Right ventricle myocardium superior (tissue), 1 donor: ENCODE results near the gene F2RL2. TPM values are rescaled to one million over a fixed set of nuclear protein-coding genes. Genes with fewer than 3 reads are reported as not detected.
A peak's percentile ranks its signal among the peaks of the same experiment; 100 is the strongest.
"Not testable (repeated sequence)": the region's sequence is repeated elsewhere in the genome, so short reads cannot be mapped to it uniquely, and the experiment has no call there.

Source experiments
- ATAC-seq: fragments of 200-7000 bp; cut with Tn5 transposase; one replicate; pipeline ENCODE4 v1.9.1; 2020; ENCODE audit warnings: mild to moderate bottlenecking; ENCODE audit not compliant: poor library complexity
- DNase-seq: peaks from one replicate; pipeline ENCODE4 v3.0.0-alpha.2; 2020
- intact Hi-C: fragments of 100-400 bp; cut with DNase I; formaldehyde crosslinking; loops from one replicate; pipeline ENCODE4 v1.11.2; 2022
- total RNA-seq: library from RNA; stranded (reverse); fragmentation: NEBNext Ultra II Directional; extraction: Animal tissue kit (Norgen Biotek cat#: 25700); gene quantifications from one replicate; pipeline ENCODE4 v1.2.1, GENCODE V29; 2021
- donor health status: DM: no; HTN: yes; CAD: no; lungs with severe emphysema.

The F2RL2 gene
- total RNA-seq, 1 donor from 2014 or later, result 0.13 TPM

DNA sequence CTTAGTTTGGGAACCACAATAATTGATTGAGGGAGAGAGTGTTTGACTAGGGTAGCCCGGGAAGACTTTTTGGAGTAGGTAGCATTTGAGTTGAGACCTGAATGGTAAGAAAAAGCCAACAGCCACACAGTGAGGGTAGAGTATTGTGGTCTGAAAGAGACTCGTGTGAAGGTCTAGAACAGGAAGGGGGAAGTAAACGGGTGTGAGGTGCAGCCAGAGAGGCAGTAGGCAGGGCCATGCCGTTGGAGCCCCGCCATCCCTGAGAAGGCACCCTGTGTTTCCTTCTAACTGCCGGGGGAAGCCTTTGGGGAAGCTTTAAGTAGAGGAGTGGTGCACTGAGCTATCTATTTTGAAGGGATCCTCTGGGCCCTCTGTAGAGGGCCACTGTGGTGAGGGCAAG is 3.5 kb upstream of the F2RL2 start:
- peak; percentile 47 for DNase-seq
- ATAC-seq, result no peak
- intact Hi-C loops, result no loop called here

DNA sequence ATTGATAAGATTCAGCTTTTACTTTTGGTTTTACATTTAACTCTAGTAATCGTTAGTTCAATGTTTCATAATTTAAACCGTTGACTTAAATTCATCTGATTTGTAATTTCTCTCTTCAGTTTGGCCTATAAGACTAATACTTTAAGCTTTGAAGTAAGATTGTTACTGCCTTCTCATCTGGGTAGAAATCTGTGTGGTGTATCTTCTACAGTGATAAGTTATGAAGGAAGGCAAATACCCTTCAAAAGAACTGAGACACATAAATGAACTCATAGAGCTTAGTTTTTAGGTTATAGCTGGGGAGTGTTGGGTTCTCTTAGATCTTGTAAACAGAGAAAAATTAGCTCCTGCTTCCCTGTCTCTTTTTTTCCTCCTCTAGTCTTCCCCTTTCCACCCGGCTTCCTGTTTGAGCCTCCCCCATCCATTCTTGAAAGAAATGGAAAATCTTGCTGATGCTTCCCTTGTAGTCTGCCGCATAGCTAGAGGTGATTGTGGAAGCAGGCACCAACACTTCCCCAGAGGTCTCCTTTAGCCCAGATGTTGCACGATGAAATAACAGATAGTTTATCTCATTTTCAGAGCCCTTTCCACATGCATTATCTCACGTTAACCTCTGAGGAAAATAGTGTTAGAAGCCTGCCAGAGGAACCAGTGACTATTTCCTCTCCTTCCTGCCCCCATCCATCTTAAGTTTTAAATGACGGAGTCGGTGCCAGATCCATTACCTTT is 2.0 kb upstream of the F2RL2 start:
- no peak for ATAC-seq
- intact Hi-C loops, result no loop called here
- DNase-seq, result no peak

- ATAC-seq (no peak), DNase-seq (no peak)
- intact Hi-C loops, result no loop called here
Observed at GRCh38 chr5:76622076-76622475, 1.1 kb downstream of the F2RL2 start.

- intact Hi-C loops, result no loop called here
- DNase-seq (no peak), ATAC-seq (no peak)
Observed at GRCh38 chr5:76620166-76620565, 3.0 kb downstream of the F2RL2 start.

- intact Hi-C loops, result no loop called here
- DNase-seq (no peak), ATAC-seq (no peak)
Observed at GRCh38 chr5:76617675-76618074, 5.5 kb downstream of the F2RL2 start.

DNA sequence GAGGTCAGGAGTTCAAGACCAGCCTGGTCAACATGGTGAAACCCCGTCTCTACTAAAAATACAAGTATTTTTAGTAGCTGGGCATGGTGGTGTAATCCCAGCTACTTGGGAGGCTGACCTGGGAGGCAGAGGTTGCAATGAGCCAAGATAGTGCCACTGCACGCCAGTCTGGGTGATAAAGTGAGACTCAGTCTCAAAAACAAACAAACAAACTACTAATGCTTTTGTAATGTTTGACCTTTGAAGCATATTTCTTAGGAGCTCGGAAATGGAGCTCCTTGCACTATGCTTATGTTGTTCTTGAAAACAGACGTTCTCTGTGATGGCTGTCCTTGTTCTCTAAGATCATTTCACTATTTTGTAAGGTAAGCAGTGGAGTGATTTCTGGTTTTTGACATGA is 6.0 kb downstream of the F2RL2 start:
- intact Hi-C loops, result no loop called here
- no peak for DNase-seq
- no peak for ATAC-seq

- no peak for ATAC-seq
- intact Hi-C loops, result no loop called here
- DNase-seq, result no peak
Observed at GRCh38 chr5:76616206-76616605, 7.0 kb downstream of the F2RL2 start.

GRCh38 chr5:76615759-76616158 is 7.4 kb downstream of the F2RL2 start:
- intact Hi-C loops, result no loop called here
- no peak for DNase-seq
- ATAC-seq, result no peak

DNA sequence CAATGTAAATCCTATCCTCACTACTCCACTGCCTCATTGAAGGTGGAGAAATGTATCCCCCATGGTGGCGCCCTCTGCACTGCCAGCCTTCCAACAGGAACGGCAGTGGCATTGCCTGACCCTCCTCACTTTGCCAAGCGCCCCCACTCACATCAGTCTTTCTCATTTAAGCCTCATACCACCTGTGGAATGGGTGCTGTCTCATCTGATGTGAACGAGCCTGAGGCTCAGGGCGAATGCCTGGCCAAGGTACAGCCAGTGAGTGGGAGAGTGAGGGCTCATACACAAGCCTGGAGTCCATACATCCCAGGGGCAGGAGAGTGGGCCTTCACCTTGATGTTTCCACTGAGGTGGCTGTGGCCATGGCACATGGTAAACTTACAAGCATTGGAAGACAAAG is 10.3 kb downstream of the F2RL2 start:
- intact Hi-C loops, result no loop called here
- ATAC-seq, result no peak
- DNase-seq, result no peak

- DNase-seq (no peak), ATAC-seq (no peak)
- intact Hi-C loops, result no loop called here
Observed at GRCh38 chr5:76610196-76610595, 13.0 kb downstream of the F2RL2 start.

DNA sequence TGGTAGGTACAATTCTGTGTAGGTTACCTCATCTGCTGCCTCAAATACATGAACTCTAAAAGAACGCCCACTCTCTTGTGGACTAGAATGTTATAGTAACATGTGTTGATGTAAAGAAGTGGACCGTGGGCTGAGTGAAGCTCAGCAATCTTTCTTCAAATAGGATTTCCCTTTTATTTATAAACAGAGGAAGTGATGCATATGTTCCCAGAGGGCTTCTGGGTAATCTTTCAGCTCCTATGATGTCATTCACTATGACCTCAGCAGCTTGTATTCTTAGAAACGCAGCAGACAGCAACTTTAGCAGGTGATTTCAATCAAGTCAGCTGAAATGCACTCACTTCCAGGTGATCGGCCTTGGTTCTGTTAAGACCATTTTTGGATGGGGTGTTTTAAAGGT is 14.4 kb downstream of the F2RL2 start:
- ATAC-seq (no peak), DNase-seq (no peak)
- intact Hi-C loops, result no loop called here

DNA sequence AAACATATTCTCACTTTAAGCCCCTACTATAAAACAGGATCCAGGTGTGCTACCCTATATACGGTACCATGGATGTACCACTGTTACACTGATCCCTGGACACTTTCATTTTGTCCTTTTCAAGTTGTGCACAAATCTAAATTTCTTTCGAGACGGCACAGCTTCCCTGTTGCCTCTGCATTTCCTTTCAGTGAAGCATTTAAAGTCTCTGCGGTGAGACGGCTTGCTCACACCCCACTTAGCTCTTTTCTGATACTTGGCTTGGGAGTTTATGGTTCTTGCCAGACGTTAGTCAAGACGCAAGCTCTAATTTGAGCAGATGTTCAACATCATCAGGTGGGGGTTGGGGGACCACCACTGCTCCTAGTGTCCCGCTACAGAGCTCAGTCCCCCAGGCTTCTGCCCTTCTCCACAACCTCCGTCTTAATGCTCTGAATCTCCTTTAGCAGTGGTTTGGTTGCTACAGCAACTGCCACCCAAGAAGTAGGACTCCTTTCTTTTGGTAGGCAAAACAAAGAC is 15.8 kb downstream of the F2RL2 start:
- DNase-seq, result no peak
- intact Hi-C loops, result no loop called here
- ATAC-seq, result no peak

- no peak for DNase-seq
- ATAC-seq, result no peak
- intact Hi-C loops, result no loop called here
Observed at GRCh38 chr5:76606701-76607100, 16.5 kb downstream of the F2RL2 start.

DNA sequence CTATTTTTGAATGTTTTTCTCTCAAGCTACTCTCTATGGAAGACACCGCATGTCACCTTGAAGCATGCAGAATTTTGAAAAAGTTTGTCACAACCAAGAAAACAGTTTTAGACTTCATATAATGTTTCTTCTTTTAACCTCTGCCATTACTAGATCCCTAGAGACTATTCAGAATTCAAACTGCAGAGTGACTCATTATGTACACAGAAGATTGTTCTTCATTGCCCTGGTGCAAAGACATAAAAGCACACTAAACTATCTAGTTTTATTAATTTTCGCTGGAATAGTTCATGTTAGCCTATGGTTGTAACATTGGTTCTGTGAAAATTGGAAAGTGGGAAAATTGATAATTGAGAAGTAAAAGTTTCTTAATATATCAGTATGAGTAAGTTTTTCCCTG is 18.4 kb downstream of the F2RL2 start:
- intact Hi-C loops, result no loop called here
- ATAC-seq (no peak), DNase-seq (no peak)

DNA sequence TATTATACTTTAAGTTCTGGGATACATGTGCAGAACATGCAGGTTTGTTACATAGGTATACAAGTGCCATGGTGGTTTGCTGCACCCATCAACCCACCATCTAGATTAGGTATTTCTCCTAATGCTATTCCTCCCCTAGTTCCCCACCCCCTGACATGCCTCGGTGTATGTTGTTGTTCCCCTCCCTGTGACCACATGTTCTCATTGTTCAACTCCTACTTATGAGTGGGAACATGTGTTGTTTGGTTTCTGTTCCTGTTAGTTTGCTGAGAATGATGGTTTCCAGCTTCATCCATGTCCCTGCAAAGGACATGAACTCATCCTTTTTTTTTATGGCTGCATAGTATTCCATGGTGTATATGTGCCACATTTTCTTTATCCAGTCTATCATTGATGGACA is 19.2 kb downstream of the F2RL2 start:
- ATAC-seq, intact Hi-C loops, DNase-seq: not testable (repeated sequence)

- DNase-seq, result no peak
- no peak for ATAC-seq
- intact Hi-C loops, result no loop called here
Observed at GRCh38 chr5:76602094-76602726, 21.0 kb downstream of the F2RL2 start.

- intact Hi-C loops, result loop anchor here (2.0 kb wide), 1 partner anchor 173 kb away; no protein-coding TSS in a partner anchor
- ATAC-seq (peak; percentile 73), DNase-seq (no peak)
Observed at GRCh38 chr5:76601470-76601869, 21.7 kb downstream of the F2RL2 start.

DNA sequence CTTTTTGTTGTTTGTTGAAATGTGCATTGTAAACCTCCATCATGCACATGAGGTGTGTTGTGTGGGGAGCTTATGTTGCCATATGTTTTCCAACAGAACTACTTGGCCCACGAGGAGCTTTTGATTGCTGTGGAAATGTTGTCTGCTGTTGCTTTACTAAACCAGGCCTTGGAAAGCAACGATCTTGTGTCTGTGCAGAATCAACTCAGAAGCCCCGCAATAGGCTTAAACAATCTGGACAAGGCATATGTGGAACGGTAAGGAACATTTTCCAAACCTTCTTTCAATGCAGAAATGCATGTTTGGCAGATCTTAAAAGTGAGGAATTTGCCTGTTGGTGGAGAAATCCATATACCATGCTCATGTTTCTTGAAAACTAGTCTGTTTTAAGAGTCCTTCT is 22.5 kb downstream of the F2RL2 start:
- ATAC-seq, result no peak
- no peak for DNase-seq
- intact Hi-C loops, result loop anchor here (2.0 kb wide), 1 partner anchor 174 kb away; no protein-coding TSS in a partner anchor

DNA sequence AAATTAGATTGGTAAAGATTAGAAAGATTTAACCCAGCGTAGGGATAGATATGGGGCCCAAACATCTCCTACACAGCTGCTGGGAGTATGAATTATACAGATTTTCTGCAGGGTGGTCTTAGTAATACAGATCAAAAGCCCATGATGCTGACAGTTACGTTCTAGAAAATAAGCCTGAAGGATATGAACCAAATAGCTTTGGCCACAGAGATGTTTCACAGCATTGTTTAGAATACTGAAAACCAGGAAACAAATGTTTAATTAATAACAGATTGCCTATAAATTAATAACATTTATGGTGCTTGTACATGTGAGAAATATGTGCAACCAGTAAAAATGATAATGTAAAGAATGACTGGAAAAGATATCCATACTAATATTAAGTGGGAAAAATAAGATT is 24.7 kb downstream of the F2RL2 start:
- DNase-seq, result no peak
- intact Hi-C loops, result no loop called here
- no peak for ATAC-seq

DNA sequence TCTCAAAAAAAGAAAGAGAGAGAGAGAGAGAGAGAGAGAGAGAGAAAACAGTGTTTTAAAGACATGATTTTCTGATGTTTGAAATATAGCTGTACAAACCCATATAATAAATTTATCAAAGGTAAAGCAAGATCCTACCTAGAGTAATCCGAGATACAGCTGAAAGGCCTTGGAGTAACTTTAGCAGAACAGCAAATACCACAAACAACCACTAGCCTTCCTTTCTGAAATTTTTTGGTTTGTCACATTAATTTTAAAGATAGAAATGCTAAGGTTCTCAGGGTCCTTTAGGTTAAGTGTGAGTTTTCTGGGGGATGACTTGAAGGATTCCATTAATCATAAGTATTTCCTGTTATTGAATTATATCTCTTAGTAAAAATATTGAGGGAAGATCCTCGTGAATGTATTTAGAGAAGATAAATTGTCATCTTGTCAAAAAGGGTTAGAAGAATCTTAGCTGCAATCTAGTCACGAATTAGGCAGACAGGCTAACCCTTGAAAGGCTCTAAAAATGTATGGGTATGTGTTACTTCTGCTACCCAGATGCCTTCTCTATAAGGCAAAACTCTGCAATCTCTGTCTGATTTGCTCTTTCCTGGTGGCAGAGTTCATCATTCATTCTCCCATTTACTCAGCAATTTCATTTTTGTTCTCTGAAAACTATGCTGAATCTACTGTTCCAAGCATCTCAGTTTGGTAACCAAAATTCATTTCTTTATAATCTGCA is 27.3 kb downstream of the F2RL2 start:
- intact Hi-C loops, result no loop called here
- DNase-seq (no peak), ATAC-seq (no peak)
